Astrocyte of the spinal cord (primary cell): ENCODE results near the gene PANX1.

ENCODE experiments used
- DNase-seq: peaks from one replicate; pipeline ENCODE4 v3.0.0; 2011; ENCODE audit warnings: low read depth, low spot score
- H3K4me3 ChIP-seq: 2 replicates; pipeline ENCODE4 v1.5.1; 2011; ENCODE audit warnings: low read depth, mild to moderate bottlenecking, low read length, moderate library complexity
- in situ Hi-C: cut with HindIII; loops from 2 replicates; pipeline ENCODE4 v1.10.0; 2017; ENCODE audit warnings: low sequenced_read_pairs
- TF ChIP-seq, protein P1 (sequence below): IDR thresholded peaks from 2 replicates; pipeline ENCODE4 v1.5.1; 2012; ENCODE audit warnings: low read depth, mild to moderate bottlenecking, low read length, inconsistent platforms

The PANX1 gene, protein sequence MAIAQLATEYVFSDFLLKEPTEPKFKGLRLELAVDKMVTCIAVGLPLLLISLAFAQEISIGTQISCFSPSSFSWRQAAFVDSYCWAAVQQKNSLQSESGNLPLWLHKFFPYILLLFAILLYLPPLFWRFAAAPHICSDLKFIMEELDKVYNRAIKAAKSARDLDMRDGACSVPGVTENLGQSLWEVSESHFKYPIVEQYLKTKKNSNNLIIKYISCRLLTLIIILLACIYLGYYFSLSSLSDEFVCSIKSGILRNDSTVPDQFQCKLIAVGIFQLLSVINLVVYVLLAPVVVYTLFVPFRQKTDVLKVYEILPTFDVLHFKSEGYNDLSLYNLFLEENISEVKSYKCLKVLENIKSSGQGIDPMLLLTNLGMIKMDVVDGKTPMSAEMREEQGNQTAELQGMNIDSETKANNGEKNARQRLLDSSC

DNA sequence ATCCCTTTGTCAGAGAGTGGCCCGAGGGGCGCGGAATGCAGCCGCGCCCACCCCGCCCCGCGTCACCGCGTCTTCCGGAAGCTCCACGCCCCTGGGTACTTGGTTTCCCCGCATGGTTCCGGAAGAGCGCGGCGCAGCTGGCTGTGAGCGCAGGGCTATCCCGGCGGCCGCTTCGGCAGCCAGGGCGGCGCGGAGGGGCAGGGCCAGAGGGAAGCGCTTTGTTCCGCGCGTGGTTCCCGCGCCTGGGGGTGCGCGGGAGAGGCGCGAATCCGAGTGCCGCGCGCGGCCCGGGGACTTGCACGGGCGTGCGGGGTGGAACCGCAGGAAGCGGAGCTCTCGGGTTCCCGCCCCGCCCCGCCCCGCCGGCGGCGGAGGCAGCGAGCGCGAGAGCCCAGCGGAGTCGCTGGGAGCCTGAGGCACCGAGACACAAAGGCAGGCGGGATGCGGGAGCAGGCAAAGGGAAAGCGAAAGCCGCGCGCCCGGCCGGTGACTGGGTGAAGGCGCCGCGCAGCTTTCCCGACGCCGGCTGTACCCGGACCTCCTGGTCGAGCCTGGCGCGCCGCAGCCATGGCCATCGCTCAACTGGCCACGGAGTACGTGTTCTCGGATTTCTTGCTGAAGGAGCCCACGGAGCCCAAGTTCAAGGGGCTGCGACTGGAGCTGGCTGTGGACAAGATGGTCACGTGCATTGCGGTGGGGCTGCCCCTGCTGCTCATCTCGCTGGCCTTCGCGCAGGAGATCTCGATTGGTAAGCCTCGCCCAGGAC lies at the start of gene PANX1:
Gene PANX1, plus strand, starts transcription at position 96 of the 766 bp plus-strand sequence. Its CDS starts 472 bp downstream, at position 568.
- H3K4me3 ChIP-seq, result peak within 1 kb of the TSS; percentile 88
- in situ Hi-C loops, result no loop called here
- TF ChIP-seq, protein P1, sequence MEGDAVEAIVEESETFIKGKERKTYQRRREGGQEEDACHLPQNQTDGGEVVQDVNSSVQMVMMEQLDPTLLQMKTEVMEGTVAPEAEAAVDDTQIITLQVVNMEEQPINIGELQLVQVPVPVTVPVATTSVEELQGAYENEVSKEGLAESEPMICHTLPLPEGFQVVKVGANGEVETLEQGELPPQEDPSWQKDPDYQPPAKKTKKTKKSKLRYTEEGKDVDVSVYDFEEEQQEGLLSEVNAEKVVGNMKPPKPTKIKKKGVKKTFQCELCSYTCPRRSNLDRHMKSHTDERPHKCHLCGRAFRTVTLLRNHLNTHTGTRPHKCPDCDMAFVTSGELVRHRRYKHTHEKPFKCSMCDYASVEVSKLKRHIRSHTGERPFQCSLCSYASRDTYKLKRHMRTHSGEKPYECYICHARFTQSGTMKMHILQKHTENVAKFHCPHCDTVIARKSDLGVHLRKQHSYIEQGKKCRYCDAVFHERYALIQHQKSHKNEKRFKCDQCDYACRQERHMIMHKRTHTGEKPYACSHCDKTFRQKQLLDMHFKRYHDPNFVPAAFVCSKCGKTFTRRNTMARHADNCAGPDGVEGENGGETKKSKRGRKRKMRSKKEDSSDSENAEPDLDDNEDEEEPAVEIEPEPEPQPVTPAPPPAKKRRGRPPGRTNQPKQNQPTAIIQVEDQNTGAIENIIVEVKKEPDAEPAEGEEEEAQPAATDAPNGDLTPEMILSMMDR, result no peak
- DNase-seq, result peak; percentile 86

DNA sequence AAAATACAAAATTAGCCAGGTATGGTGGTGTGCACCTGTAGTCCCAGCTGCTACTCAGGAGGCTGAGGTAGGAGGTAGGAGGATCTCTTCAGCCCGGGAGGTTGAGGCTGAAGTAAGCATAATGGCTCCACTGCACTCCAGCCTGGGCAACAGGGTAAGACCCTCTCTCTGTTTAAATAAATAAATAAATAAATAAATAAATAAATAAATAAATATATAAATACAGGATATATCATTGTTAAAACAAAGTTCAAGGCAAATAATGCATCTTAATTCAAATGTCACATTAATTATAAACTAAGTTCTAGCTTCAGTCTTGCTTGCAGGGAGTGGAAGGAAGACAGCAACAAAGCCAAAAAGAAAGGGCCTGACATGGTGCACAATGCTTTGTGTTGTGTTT lies 44.5 kb upstream of the PANX1 start:
- TF ChIP-seq, protein P1, result no peak

DNA sequence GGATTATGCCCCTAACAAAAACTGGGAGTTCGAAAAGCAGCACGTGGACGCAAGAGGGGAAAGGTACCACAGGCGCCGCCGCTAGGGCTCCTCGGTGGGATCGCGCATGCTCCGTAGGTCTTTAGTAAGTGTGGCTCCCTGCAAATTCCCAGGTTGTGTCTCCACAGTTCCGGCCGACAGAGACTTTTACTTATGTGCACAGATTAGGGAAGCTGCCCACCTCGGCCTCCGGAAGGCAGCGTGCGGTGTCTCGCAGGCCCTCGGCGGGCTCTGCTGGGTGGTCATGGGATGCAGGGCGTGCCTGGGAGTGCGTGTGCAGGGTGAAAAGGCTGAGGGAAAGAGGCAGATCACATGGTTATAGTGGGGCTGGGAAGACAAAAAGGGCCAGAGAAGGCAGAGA lies 39.7 kb upstream of the PANX1 start:
- no peak overlapping the region for H3K4me3 ChIP-seq
- no peak for DNase-seq
- TF ChIP-seq, protein P1, result no peak
- in situ Hi-C loops, result no loop called here

More for the DNA sequence above, 44.5 kb upstream of the PANX1 start:
- in situ Hi-C loops, result no loop called here
- DNase-seq, result no peak
- no peak overlapping the region for H3K4me3 ChIP-seq

DNA sequence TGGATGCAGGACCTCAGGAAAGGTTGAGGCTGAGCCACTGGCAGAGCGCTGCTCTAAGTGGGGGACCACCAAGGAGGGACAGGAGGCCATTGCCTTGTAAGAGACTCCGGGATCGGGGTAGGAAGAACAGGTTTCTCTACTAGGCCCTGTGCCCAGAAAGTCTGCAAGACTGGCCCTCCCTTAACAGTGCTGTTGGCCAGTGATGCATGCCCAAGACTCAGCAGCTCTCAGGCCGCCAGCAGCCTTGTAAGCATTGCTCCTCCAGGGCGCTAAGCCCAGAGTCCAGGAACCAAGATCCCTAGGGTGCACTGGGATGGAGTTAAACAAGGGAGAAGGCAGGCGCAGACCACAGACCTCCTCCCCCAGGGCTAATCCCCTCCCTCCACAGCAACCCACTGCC lies 39.3 kb upstream of the PANX1 start:
- in situ Hi-C loops, result no loop called here
- DNase-seq, result no peak
- TF ChIP-seq, protein P1, result no peak
- no peak overlapping the region for H3K4me3 ChIP-seq

DNA sequence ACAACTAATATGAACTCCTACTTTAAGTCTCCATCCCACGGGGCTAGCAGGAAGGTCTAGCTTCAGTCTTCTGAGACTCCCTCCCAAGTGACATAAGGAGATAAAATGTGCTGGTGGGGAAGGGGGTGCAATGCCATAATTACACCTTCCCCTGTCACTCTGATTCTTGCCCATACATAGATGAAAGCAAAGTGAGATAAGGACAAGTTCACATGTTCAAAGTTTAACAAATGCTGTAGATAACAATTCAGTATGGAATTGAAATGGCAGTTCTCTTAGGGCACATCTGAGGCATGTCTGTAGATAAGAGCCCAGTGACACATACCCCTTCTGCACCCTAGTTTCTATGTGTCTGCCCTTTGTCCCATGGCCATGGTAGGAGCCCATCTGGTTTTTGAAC lies 38.2 kb upstream of the PANX1 start:
- TF ChIP-seq, protein P1, result no peak
- DNase-seq, result no peak
- in situ Hi-C loops, result no loop called here
- no peak overlapping the region for H3K4me3 ChIP-seq

DNA sequence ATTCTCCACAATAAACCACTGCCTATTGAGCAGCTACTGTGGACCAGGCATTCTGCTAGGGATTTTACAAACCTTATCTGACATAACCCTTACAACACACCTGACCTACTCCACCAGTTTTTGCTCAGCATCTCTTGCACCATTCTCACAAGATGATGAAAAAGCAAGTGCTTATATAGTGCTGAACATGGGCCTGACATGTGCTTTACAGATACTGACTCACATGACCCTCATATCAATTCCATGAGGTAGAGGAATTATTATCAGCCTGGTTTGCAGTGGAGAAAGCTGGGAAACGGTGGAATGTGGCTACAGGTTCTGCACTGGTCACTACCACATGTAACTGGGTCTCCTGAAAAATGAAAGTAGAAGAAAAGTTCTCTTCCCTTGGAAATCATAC lies 37.5 kb upstream of the PANX1 start:
- H3K4me3 ChIP-seq, result no peak overlapping the region
- no peak for DNase-seq
- TF ChIP-seq, protein P1, result no peak
- in situ Hi-C loops, result no loop called here
